IMR-90 (cell line): ENCODE measurements around the gene FFAR1. TPM values are rescaled to one million over a fixed set of nuclear protein-coding genes. Genes with fewer than 3 reads are reported as not detected.

Experiments used
- ATAC-seq: fragments of 200-7000 bp; cut with Tn5 transposase; 2 replicates; pipeline ENCODE4 v1.9.1; 2020; ENCODE audit warnings: low read depth, mild to moderate bottlenecking, moderate library complexity
- BruUV-seq: library from RNA; stranded (reverse); fragments of 400-500 nt; replicated peaks from 2 replicates; lab custom pipeline; 2021; lab: Mats Ljungman, UMichigan
- CTCF ChIA-PET: fragments of 300-600 bp; formaldehyde crosslinking; extraction: SDS; loops from one replicate; lab custom pipeline; 2021; ENCODE audit warnings: antibody characterized with exemption; lab: Yijun Ruan, JAX
- POLR2A ChIA-PET: fragments of 300-600 bp; sonication (Branson Sonifier 250); formaldehyde crosslinking; loops from one replicate; lab custom pipeline; 2022; ENCODE audit warnings: antibody characterized with exemption; ENCODE audit not compliant: unreplicated experiment; lab: Charles Lee
- DNase-seq: peaks from one replicate; pipeline ENCODE4 v3.0.0; 2013
- H2AFZ ChIP-seq: replicated peaks from 2 replicates; pipeline ENCODE3; 2013; ENCODE audit warnings: low read length, mild to moderate bottlenecking; ENCODE audit not compliant: poor library complexity
- H2AK5ac ChIP-seq: 2 replicates; pipeline ENCODE4 v1.6.1; 2013; ENCODE audit warnings: low read depth, low read length, inconsistent platforms
- H2AK9ac ChIP-seq: replicated peaks from 2 replicates; pipeline ENCODE3; 2013; ENCODE audit warnings: mild to moderate bottlenecking, low read depth, low read length, moderate library complexity; ENCODE audit not compliant: poor library complexity
- H2BK120ac ChIP-seq: 2 replicates; pipeline ENCODE4 v1.6.1; 2013; ENCODE audit warnings: low read depth, low read length, inconsistent platforms
- H2BK15ac ChIP-seq: 3 replicates; pipeline ENCODE4 v1.6.1; 2013; ENCODE audit warnings: low read depth, low read length, inconsistent platforms
- H2BK20ac ChIP-seq: 2 replicates; pipeline ENCODE4 v1.6.1; 2013; ENCODE audit warnings: low read depth, mild to moderate bottlenecking, inconsistent platforms, low read length, moderate library complexity
- H2BK5ac ChIP-seq: 2 replicates; pipeline ENCODE4 v1.6.1; 2013; ENCODE audit warnings: mild to moderate bottlenecking, low read depth, low read length, inconsistent platforms; ENCODE audit not compliant: poor library complexity, severe bottlenecking
- H3K14ac ChIP-seq: replicated peaks from 2 replicates; pipeline ENCODE4 v1.6.1; 2013; ENCODE audit warnings: low read depth, low read length, inconsistent platforms
- H3K18ac ChIP-seq: 2 replicates; pipeline ENCODE4 v1.6.1; 2013; ENCODE audit warnings: low read depth, low read length, control low read depth
- H3K23ac ChIP-seq: 2 replicates; pipeline ENCODE4 v1.6.1; 2013; ENCODE audit warnings: low read depth, low read length, inconsistent platforms
- H3K27ac ChIP-seq: 2 replicates; pipeline ENCODE4 v1.5.1; 2013; ENCODE audit warnings: mild to moderate bottlenecking, control low read depth, low read length; ENCODE audit not compliant: insufficient read depth
- H3K27me3 ChIP-seq: 2 replicates; pipeline ENCODE4 v1.6.1; 2013; ENCODE audit warnings: low read length; ENCODE audit not compliant: control insufficient read depth, insufficient read depth
- H3K36me3 ChIP-seq: 2 replicates; pipeline ENCODE4 v1.6.1; 2013; ENCODE audit warnings: low read length, mixed read lengths; ENCODE audit not compliant: control insufficient read depth, insufficient read depth
- H3K4ac ChIP-seq: 2 replicates; pipeline ENCODE4 v1.6.1; 2013; ENCODE audit warnings: low read depth, low read length, inconsistent platforms
- H3K4me1 ChIP-seq: 2 replicates; pipeline ENCODE4 v1.6.1; 2013; ENCODE audit warnings: low read length, mixed read lengths; ENCODE audit not compliant: control insufficient read depth, insufficient read depth
- H3K4me2 ChIP-seq: 2 replicates; pipeline ENCODE4 v1.6.1; 2013; ENCODE audit warnings: low read depth, mild to moderate bottlenecking, control low read depth, low read length, moderate library complexity
- H3K4me3 ChIP-seq: 2 replicates; pipeline ENCODE4 v1.5.1; 2013; ENCODE audit warnings: low read depth, mild to moderate bottlenecking, control low read depth, low read length, moderate library complexity; ENCODE audit not compliant: insufficient read depth
- H3K56ac ChIP-seq: 2 replicates; pipeline ENCODE4 v1.6.1; 2013; ENCODE audit warnings: low read length, inconsistent platforms; ENCODE audit not compliant: insufficient read depth; ENCODE audit errors: extremely low read depth
- H3K79me1 ChIP-seq, 2 experiments: 2 replicates each; pipeline ENCODE4 v1.6.1; 2013; ENCODE audit warnings: low read length in 2 of 2, inconsistent platforms in 1 of 2, low read depth in 1 of 2
- H3K9ac ChIP-seq: 2 replicates; pipeline ENCODE4 v1.6.1; 2013; ENCODE audit warnings: low read depth, low read length, control low read depth
- H3K9me1 ChIP-seq: 2 replicates; pipeline ENCODE4 v1.6.1; 2013; ENCODE audit warnings: low read length, inconsistent platforms; ENCODE audit not compliant: insufficient read depth
- H3K9me3 ChIP-seq: 2 replicates; pipeline ENCODE4 v1.6.1; 2013; ENCODE audit warnings: low read length; ENCODE audit not compliant: control insufficient read depth, insufficient read depth
- H4K20me1 ChIP-seq: 2 replicates; pipeline ENCODE4 v1.6.1; 2013; ENCODE audit warnings: low read length, inconsistent platforms; ENCODE audit not compliant: insufficient read depth
- H4K5ac ChIP-seq: 2 replicates; pipeline ENCODE4 v1.6.1; 2013; ENCODE audit warnings: mild to moderate bottlenecking, low read depth, low read length, control low read depth
- H4K8ac ChIP-seq, 2 experiments: 2 replicates each; pipeline ENCODE4 v1.6.1; 2013; ENCODE audit warnings: low read depth in 2 of 2, low read length in 2 of 2, control low read depth in 1 of 2, inconsistent platforms in 1 of 2
- H4K91ac ChIP-seq: 2 replicates; pipeline ENCODE4 v1.6.1; 2013; ENCODE audit warnings: low read depth, low read length, inconsistent platforms; ENCODE audit not compliant: insufficient read depth
- BHLHE40 ChIP-seq: fragments of 150-350 bp; IDR thresholded peaks from 2 replicates; pipeline ENCODE4 v1.6.1; 2016; ENCODE audit warnings: mild to moderate bottlenecking, low read depth, low read length
- CHD1 ChIP-seq: IDR thresholded peaks from 2 replicates; pipeline ENCODE4 v1.6.1; 2012; ENCODE audit warnings: low read depth, low read length, improper control_type of control experiment
- ELK1 ChIP-seq: fragments of 150-350 bp; IDR thresholded peaks from 2 replicates; pipeline ENCODE4 v1.6.1; 2016; ENCODE audit warnings: low read depth, mild to moderate bottlenecking, low read length, moderate library complexity, borderline replicate concordance
- FOS ChIP-seq: fragments of 150-350 bp; IDR thresholded peaks from 2 replicates; pipeline ENCODE4 v1.6.1; 2016; ENCODE audit warnings: low read depth, low read length
- MAFK ChIP-seq: IDR thresholded peaks from 2 replicates; pipeline ENCODE4 v1.6.1; 2012; ENCODE audit warnings: low read depth, low read length, improper control_type of control experiment
- MXI1 ChIP-seq: IDR thresholded peaks from 2 replicates; pipeline ENCODE4 v1.6.1; 2012; ENCODE audit warnings: low read depth, mild to moderate bottlenecking, low read length, moderate library complexity, borderline replicate concordance
- RAD21 ChIP-seq: IDR thresholded peaks from 2 replicates; pipeline ENCODE4 v1.6.1; 2012; ENCODE audit warnings: low read length, improper control_type of control experiment
- RFX5 ChIP-seq: IDR thresholded peaks from 2 replicates; pipeline ENCODE4 v1.8.0; 2012; ENCODE audit warnings: low read depth, mild to moderate bottlenecking, low read length, moderate library complexity
- SMC3 ChIP-seq: fragments of 150-350 bp; IDR thresholded peaks from 2 replicates; pipeline ENCODE4 v1.6.1; 2016; ENCODE audit warnings: low read depth, mild to moderate bottlenecking, antibody characterized with exemption, low read length, moderate library complexity
- WGBS, 2 experiments: methylation state at CpG; one replicate each; pipeline versions ENCODE4 v1.1.5 to v1.1.7; 2013; ENCODE audit warnings: missing lambda C conversion rate in 2 of 2; ENCODE audit not compliant: insufficient read length in 1 of 2; ENCODE audit errors: extremely low coverage in 2 of 2; 5-methylcytosine and 5-hydroxymethylcytosine counted together
- dilution Hi-C: fragments of 300-500 bp; cut with HindIII; formaldehyde crosslinking; loops from one replicate; pipeline ENCODE4 v1.14.3; 2018; ENCODE audit warnings: low sequenced_read_pairs; ENCODE audit not compliant: unreplicated experiment
- in situ Hi-C: fragments of 300-500 bp; cut with MboI; formaldehyde crosslinking; loops from 3 replicates; pipeline ENCODE4 v1.14.3; 2019; ENCODE audit warnings: low sequenced_read_pairs, inconsistent platforms, mixed read lengths
- intact Hi-C: fragments of 100-400 bp; cut with micrococcal nuclease; formaldehyde crosslinking; loops from 2 replicates; pipeline ENCODE4 v1.10.0; 2022
- polyA plus RNA-seq, 3 experiments: library from polyadenylated mRNA; depleted of rRNA; stranded (reverse); fragments of >200 nt; gene quantifications; 2 replicates each; pipeline ENCODE4 v1.2.3, GENCODE V29; 2012; ENCODE audit warnings: low replicate concordance in 1 of 3
- total RNA-seq: library from RNA; depleted of rRNA; stranded (reverse); fragments of >200 nt; gene quantifications from 2 replicates; pipeline ENCODE4 v1.2.3, GENCODE V29; 2012

FFAR1 gene
- total and polyA plus RNA-seq, 2 of the 4 experiments (the other 2 are of a cell fraction) = not detected

GRCh38 chr19:35368378-35368777, 20.7 kb downstream of the FFAR1 start:
- POLR2A ChIA-PET = no interaction called here

More at GRCh38 chr19:35368378-35368777, 20.7 kb downstream of the FFAR1 start:
- Histone ChIP-seq H3K56ac (no peak overlapping the region), H2BK15ac (no peak overlapping the region), H4K20me1 (no peaks in the 10 kb centered on the region), H3K4me3 (no peak overlapping the region), H3K9ac (no peak overlapping the region), H3K4me1 (no peaks in the 10 kb centered on the region), H3K27ac (no peak overlapping the region), H3K9me1 (no peaks in the 10 kb centered on the region), H2BK120ac (no peak overlapping the region), H3K4me2 (no peak overlapping the region), H3K9me3 (no peaks in the 10 kb centered on the region), H3K23ac (no peak overlapping the region), H2AK9ac (no peak overlapping the region), H3K27me3 (peaks cover 1% of the 10 kb centered on the region; the same call in 1 of the 2 replicates), H2BK5ac (no peak overlapping the region), H4K5ac (no peak overlapping the region), H3K79me1 (no peaks in the 10 kb centered on the region), H2BK20ac (no peak overlapping the region), H4K8ac (no peak overlapping the region), H3K36me3 (no peaks in the 10 kb centered on the region), H2AFZ (no peak overlapping the region), H3K14ac (no peak overlapping the region), H2AK5ac (no peak overlapping the region), H3K18ac (no peak overlapping the region), H3K4ac (no peak overlapping the region), H4K91ac (no peak overlapping the region)
- in situ Hi-C loops = no loop called here
- no peak for TF ChIP-seq FOS
- no peak for TF ChIP-seq CHD1
- no peak for TF ChIP-seq RFX5
- no peak for TF ChIP-seq SMC3
- TF ChIP-seq MAFK = no peak
- TF ChIP-seq RAD21 = no peak
- no peak for TF ChIP-seq MXI1
- no peak for TF ChIP-seq BHLHE40
- TF ChIP-seq ELK1 = no peak
- DNase-seq (no peak), ATAC-seq (no peak)
- CTCF ChIA-PET = interaction anchor here (0.5 kb wide), 1 partner anchor 79 kb away, joined by 4 read pairs; no protein-coding TSS in a partner anchor
- dilution Hi-C loops = no loop called here
- BruUV-seq = no TSS peak
- no CpG with 5 or more reads among the region's 1 CpG for WGBS, 2 experiments
- intact Hi-C loops = no loop called here
